Measurements from ENCODE around the gene MAPKAPK3.

DNA sequence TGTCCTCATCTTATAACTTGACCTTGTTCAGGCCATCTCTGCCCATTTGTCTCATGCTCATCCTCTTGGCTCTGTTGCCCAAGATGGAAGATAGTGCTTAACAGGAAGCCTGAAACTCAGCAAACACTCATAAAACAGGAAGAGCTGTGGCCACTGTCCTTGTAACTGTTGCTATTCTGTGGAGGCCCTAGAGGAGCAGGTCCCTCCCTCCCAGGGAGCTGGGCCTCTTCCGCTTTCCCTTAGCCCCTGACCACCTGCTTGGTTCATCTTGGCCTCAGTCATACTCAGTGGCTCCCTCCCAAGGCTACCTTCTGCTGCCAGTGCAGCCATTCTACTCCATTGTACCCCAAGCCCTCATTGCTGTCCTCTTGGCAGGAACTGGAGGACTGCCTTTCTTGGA lies 3.5 kb downstream of the MAPKAPK3 start:
- TF ChIP-seq EZH2 (IDR thresholded peaks at IDR 0.05; ENCODE audit: insufficient read depth, poor library complexity, severe bottlenecking) (no peak), EZH2phosphoT487 (IDR thresholded peaks at IDR 0.05; ENCODE audit: insufficient read depth, low read depth) (no peak)

Measured in GM23248 (cell line).